Stimulated activated CD8-positive, alpha-beta memory T cell treated with anti-CD3 and anti-CD28 coated beads, Interleukin-7, amount 100 ng/mL, for 48 hours (primary cell): ENCODE results near the gene CD93.

ENCODE experiments used
- DNase-seq, 2 donors: peaks; one replicate each; pipeline ENCODE4 v3.0.0-alpha.2; 2020; ENCODE audit warnings: low read depth in 1 of 2; ENCODE audit errors: extremely low read depth in 1 of 2

The CD93 gene

DNA sequence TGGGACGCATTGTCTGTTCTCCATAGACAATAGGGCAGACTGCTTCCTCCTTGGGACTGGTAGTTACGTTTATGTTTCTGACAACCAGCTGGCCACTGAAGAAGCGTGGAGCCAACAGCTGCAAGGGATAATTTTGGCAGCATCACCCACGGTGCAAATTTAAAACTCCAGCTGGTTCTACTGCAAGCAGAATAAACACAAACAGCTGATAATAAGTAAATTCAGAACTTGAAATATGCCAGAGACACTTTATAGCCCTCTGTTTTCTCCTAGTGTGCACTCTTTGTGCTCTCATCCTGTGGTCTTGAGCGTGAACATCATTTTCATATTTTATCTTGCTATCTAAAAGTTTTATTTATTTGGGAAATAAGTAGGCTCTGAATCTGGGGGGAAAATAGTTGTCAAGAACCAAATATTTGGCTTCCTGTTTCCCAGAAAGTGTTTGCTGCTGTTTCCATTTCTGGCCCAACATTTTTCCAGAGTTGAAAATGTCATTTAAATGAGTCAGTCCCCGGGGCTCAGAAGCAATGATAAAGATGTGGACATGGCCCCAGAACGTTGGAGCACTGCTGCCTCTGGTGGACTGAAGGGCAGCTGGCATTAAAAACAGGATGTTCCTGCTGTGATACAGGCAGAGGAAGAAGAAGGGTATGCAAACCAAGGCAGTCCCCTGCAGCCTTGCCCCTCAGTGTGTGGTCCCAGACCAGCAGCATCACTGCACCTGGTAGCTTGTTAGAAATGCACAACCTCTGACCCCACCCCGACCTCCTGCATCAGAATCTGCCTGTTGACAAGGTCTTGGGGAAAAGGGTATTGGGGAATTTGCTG lies 24.2 kb downstream of the CD93 start:
- no peak for DNase-seq

DNA sequence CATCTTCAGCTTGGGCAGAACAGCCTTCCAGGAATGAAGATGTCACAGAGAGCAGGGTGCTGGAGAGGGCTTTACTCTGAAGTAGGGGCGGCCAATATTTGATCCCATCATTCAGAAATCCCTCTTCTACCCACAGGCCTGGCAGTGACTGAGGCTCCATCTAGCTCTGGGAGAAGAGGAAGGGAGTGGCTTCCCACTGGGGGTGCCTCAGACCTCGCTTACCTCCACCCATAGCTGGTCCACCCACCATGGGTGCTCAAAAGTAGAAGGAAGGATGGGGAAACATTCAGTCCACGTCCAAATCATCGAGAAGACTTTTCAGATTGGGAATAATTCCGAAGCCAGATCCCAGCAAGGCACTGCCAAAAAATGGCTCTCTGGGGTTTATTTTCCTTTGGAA lies 24.9 kb downstream of the CD93 start:
- DNase-seq: no peak

DNA sequence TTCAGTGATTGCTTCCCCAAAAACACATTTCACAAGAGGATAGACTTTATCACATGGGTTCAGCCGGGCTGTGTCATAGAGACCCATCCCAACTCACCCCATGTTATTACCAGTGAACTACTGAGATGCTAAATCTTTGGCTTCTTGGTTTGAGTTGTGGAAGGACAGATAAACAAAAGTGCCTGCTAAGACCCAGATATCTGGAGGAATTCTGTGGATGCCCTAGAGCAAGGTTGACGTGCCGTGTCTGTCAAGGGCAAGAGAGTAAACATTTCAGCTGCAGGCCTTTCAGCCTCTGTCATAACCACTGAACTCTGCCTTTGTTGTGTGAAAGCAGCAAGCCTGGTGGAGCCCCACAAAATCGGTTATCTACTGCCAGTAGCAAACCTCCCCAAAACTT lies 25.5 kb downstream of the CD93 start:
- DNase-seq: no peak

GRCh38 chr20:23059846-23060245 lies 26.3 kb downstream of the CD93 start:
- no peak for DNase-seq

DNA sequence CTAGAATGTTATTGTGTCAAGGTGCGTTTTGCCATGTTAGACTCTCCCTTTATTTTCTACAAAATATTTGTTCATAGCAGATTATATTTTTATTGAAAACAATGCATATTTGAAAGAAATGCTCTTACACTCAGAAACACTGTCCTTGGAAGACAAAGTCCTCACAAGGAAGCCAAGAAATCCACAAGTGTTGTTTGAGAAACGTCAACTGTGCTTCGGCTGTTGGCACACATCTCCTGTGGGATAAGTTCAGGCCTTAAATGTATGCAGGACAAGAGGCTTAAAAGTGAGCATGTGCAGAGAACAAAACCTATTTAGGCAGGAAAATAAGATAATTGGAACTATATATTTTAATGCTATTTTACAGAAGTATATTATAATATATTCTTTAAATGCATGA lies 27.1 kb downstream of the CD93 start:
- no peak for DNase-seq

- no peak for DNase-seq
Measured at GRCh38 chr20:23058240-23058639, 27.9 kb downstream of the CD93 start.

- DNase-seq: no peak
Measured at GRCh38 chr20:23052904-23053303, 33.2 kb downstream of the CD93 start.

DNA sequence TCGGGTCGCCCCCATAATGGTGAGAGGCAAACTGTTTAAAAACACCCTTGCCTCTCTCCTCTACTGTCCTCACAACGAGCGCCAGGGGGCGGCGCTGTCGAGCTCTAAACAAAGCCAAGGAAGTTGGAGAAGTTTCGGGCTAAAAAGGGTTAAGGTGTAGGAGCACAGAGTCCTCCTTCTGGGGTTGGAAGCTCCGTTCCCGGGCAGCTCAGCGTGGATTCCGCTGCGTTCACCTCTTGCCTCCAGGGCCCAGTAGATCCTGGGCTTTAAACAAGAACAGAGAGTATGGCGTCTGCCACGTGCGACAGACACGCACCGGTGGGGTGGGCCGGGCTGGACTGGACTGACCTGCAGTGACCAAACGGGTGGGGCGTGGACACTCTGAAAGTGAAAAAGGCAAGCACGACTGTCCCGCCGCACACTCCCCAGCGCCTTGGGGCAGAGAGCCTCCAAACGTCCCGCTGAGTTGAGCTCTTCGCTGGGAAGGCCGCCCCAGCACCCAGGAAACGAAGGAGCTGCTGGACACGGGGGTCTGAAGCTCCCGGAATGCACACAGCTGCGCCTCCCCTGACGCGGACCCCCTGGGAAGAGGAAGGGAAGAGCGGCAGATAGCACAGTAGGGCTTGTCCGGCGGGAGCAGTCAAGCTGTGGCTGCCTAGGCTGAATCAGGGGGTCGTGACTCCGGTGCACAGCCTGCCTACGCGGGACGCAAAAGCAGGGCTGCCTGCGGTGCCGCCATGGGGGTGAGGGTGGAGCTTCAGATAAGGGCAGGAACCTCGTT lies 35.1 kb downstream of the CD93 start:
- DNase-seq: no peak

DNA sequence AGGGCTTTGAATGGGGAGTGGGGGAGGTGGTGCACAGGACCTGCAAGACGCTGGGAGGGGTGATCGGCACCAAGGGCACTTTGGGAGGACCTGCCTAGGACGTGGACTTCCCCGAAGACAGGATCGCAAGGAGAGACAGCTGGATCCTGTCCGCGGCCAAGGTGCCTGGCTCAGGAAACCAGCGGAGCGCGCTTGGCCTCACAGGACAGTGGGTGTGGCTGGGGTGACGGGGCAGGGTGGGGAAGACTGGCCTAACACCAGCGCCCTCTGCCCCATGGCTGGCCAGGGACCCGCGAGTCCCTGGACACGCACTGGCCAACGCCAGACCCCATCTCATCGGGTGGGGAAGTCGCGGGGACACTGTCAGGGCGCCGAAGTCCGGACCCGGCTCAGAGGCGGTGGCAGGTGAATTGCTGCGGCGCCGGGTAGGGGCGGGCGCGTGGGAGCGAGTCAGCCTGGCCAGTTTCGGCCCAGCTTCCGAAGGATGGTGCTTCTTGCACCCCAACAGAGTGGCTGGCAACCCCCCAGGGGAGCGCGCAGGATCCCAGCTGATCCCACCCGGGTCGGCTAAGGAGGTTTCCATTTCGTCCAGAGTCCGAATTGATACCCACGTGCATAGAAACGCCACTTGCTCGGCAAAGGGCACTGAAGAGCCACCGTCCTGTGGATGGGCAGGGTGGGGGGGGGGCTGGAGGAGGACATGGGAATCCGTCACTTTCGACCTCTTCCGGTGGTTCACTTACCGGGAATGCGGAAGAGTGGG lies 35.9 kb downstream of the CD93 start:
- DNase-seq: no peak

DNA sequence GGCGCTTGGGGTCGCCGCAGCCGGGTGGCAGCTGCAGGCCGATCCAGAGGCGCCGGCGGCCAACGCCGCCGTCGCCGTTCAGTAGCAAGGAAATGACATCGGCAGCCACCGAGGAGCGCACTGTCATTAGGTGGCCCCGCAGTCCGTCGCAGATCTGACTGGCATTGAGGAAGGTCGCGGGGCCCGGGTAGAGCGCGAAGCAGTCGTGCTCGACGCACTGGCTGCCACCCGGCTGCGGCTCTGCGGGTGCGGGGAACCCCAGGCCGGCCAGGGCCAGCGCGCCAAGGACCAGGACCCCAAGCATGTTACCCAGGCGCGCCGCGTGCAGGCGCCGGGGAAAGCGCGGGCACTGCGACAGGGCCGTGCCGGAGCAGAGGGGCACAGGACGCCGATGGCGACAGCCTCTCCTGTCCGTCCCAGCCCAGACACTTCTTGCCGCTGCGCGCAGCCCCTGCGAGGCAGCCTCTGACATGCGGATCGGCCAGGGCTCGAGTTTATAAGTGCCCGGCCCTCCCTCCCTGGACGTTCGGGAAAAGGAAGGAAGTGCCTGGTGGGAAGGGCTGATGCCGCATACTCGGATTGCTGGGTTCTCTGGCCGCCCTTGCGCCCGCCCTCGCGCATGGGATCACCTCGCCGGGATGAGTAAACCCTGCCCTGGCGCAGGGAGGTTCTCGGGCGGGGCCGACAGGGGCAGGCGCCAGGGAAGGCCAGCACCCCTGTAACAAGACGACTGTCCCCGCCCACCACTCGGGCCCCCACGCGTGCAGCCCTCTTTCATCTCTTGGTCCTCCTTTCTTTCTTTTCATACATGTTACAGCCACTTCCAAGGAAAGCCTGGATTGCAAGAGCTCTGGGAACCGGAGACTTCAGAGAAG lies 36.7 kb downstream of the CD93 start, which contains the start of gene THBD:
Gene THBD, minus strand, starts transcription at position 472 of the 875 bp plus-strand sequence. Its CDS starts 168 bp downstream, at position 304.
- no peak for DNase-seq

DNA sequence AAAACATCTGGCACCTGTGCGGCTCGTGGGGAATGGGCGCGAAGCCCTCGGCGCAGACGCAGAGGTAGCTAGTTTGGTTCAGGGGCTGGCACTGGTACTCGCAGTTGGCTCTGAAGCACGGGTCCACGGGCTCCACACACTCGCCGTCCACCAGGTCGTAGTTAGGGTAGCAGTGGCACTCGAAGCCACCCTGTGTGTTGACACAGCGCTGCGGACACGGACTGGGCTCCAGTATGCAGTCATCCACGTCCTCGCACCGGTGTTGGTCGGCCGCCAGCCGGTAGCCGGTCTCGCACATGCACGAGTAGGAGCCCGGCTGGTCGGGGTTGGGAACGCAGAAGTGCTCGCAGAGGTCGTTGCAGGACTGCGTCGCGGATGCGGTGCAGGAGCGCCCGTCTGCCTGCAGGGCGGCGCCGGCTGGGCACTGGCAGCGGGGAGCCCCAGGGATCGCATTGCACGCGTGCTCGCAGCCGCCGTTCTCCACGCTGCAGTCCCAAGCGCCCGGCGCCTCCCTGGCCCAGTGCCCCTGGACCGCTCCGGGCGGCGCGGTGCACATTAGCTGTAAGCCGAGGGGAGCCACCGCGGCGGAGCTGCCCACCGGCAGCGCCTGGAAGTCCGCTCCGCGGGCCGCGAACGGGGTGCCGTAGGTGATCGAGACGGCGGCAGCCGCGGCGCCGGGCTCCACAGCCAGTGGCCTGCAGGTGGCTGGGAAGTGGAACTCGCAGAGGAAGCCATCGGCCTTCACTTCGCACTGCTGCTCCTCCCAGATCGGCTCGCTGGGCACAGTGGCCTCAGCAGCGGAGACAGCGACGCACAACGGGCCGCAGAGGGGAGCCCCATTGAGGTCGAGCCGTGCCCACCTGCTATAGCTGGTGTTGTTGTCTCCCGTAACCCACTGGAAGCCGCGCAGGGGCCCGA lies 37.6 kb downstream of the CD93 start:
- no peak for DNase-seq

DNA sequence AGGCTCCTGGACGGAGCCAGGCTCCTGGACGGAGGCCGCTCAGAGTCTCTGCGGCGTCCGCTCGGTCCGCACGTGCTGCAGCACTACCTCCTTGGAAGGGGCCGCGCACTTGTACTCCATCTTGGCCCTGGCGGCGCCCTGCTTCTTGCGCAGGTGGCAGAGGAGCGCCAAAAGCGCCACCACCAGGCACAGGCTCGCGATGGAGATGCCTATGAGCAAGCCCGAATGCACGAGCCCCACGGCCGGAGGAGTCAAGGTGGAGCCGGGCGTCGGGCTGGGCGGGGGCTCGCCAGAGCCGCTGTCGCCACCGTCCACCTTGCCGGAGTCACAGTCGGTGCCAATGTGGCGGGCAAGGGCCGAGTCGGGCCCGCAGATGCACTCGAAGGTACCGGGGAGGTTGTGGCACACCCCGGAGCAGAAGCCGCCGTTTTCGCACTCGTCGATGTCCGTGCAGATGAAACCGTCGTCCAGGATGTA lies 38.3 kb downstream of the CD93 start:
- no peak for DNase-seq

GRCh38 chr20:23047001-23047737 lies 39.0 kb downstream of the CD93 start:
- DNase-seq: no peak

- DNase-seq: no peak
Measured at GRCh38 chr20:23046431-23046830, 39.7 kb downstream of the CD93 start.

DNA sequence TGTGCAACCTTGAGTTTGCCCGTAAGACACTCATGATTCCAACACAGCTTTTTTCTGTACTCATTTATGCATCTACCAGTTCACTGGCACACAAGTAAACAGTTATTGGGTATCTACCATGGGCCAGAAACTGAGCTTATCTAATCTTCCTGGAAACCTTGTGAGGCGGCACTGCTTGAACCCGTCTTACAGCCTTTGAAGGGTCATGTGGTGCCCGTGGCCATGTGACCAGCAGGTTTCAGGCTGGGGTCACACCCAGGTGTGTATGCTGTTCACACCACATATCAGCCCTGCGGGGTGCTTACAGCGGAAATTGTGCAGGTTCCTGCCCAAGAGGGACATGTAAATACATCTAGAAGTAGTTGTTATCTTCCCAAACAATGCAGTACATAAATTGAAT lies 42.7 kb downstream of the CD93 start:
- DNase-seq: no peak

DNA sequence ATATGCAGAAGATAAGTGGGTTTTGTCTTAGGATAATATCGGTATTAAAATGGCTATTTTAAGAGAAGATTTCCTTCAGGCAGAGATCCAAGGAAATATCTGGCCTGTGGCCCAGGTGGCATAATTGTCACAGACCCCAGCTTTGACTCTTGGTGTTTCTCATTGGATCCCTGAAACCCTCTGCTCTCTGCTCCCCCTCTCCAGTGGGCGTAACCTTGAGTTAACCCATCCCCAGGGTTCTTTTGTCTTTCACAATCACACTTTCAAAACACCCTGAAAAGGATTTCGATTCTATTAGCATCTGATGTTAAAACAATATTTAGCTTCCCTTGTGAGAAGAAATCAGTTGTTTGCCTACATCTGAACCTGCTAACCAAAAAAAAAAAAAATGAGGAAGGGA lies 43.9 kb downstream of the CD93 start:
- DNase-seq: no peak

DNA sequence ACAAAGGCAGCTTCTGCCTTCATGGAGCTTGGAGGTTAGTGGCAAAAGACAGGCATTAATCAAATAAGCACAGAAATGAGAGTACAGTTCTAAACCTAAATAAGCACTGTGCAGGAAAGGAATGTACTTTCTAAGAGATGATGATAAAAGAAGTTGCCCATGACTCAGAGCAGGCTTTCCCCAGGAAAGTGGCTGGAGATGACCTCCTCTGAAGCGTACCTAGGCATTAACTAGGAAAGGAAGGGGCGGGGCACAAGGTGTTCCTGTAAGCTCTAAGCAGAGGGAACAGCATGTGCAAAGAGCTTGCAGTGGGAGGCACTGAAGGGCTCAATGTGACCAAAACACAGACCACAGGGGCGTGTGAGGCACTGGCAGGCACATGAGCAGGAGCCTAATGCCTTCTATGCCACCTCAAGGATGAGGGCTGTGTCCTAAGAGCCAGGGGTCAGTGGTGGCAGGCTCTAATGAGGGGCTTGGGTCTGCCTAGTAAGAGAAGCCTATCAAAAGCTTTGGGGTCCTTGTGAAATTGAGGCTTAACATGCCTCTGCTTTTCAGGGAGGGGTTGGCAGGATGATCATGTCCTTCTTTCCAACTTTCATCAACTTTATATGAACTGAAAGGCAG lies 46.1 kb downstream of the CD93 start:
- DNase-seq: no peak
